IPS-11a (cell line): ENCODE data around the gene TJP2.
"Not testable (repeated sequence)": the region's sequence is repeated elsewhere in the genome, so short reads cannot be mapped to it uniquely, and the experiment has no call there.

Experiments used
- H3K4me3 ChIP-seq: one replicate; pipeline ENCODE4 v1.5.1; 2013; ENCODE audit warnings: low read depth, low read length, control low read depth

Gene TJP2

DNA sequence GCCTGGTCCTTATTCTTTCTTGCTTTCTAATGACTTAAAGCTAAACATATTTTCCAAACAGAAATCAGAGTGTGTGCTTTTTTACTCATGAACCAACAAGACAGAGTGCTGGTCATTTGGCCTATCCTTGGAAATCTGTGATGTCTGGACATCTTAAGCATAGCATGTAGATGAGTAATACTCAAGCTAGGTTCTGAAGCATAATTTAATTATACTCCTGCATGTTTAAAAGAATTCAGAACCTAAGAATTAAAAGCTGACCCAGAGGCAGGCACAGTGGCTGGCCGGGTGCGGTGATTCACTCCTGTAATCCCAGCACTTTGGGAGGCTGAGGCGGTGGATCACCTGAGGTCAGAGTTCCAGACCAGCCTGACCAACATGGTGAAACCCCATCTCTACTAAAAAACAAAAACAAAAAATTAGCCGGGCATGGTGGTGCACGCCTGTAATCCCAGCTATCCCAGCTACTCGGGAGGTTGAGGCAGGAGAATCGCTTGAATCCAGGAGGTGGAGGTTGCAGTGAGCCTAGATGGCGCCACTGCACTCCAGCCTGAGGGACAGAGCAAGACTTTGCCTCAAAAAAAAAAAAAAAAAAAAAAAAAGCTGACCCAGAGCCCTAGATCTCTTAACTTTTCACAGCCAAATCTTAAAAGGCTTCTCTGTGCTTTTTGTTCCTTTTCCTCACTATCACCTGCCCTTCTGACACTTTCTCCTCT is 16.2 kb upstream of the TJP2 start:
- H3K4me3 ChIP-seq: no peak overlapping the region

DNA sequence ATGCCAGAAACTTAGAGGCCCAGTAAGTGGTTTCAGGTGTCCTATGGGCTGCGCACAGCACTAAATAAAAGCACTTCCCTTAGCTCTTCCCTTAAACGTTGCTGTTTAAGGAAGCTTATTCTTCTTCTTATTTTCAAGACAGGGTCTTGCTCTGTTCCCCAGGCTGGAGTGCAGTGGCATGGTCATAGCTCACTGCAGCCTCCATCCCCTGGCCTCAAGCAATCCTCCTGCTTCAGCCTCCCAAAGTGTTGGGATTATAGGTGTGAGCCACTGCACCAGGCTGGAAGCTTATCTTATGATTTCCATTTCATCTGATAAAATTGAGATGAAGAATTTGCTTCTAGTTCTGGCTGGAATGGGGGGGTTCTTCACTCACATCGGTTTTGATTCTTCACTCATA is 15.6 kb upstream of the TJP2 start:
- H3K4me3 ChIP-seq: no peak overlapping the region

GRCh38 chr9:69164573-69164972 is 9.5 kb upstream of the TJP2 start:
- not testable (repeated sequence) for H3K4me3 ChIP-seq

GRCh38 chr9:69165581-69165980 is 8.5 kb upstream of the TJP2 start:
- H3K4me3 ChIP-seq: no peak overlapping the region

- no peak overlapping the region for H3K4me3 ChIP-seq
Observed at GRCh38 chr9:69168709-69169217, 5.3 kb upstream of the TJP2 start.

- no peak overlapping the region for H3K4me3 ChIP-seq
Observed at GRCh38 chr9:69170231-69170630, 3.8 kb upstream of the TJP2 start.

- H3K4me3 ChIP-seq: no peak overlapping the region
Observed at GRCh38 chr9:69171049-69171448, 3.0 kb upstream of the TJP2 start.

DNA sequence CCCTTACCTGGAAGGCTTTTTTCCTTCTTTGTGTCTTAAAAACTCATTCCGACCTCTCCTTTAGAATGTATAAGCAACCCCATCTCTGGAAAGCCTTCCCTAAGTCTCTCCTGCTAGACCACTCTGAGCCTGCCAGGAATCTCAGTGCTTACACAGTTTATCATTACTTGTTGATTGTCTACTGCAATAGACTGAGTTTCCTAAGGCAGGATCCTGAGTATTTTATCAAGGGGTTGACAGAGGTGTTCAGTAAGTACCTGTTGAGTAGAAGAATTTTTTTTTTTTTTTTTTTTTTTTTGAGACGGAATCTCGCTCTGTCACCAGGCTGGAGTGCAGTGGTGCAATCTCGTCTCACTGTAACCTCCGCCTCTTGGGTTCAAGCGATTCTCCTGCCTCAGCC is 2.6 kb upstream of the TJP2 start:
- no peak overlapping the region for H3K4me3 ChIP-seq

DNA sequence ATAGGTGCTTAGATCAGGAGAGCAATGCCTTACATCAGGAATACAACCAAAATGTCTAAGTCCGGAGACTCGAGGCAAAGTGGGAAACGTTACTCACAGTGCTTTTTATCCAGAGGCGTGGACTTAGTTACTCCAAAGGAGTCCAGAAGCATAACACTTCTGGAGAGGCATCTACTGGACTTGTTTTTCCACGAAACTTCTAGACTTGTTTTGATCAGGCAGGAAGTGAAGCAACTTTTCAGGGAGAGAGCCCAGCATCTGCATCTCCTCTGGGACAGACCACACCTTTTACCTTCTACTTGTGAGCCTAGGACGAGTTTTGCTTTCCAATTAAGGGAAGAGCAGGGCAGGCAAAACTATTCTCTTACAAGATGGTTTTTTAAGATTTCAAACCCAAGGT is 1.2 kb upstream of the TJP2 start:
- H3K4me3 ChIP-seq: no peak overlapping the region

- H3K4me3 ChIP-seq: peak overlapping the region; percentile 52
Observed at GRCh38 chr9:69173497-69173890, 583 bp upstream of the TJP2 start.

DNA sequence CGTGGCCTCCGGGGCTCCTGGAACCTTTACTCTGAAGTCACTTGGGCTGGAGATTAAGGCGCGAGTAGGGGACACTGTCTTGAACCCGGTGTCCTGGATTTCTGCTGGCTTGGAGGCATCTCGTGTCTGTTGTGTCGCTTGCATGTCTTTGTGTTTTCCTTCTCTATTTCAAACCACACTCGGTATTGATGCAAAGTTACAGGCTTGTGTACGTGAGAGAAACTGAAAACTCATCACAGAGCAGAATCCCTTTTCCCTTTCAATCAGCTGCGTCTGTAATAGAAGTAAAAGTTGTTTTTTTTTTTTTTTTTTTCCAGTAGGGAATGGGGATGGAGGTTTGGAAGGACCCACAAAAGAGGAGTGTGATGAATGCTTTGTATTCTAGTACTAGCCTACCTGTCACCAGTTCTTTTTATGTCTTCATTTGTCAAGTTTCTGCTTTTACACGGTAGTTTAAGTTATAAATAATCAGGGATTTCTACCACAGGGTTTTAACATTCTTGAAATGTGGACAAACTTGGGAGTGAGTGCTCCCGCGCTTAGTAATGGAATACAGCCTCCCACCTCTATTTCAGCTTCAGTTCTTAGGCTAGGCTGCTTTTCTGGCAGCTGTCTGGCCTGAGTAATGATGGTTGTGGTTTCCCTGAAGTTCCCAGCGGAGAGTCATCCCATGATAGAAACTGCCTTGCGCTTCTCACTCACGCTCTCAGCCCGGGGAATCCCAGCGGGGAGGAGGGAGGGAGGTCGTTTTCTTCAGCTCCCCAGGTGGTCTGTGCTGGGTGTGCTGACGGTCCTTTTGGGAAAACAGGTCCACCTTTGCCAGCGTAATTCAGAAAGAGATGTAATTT is 763 bp downstream of the TJP2 start:
- peak overlapping the region; percentile 52 for H3K4me3 ChIP-seq

DNA sequence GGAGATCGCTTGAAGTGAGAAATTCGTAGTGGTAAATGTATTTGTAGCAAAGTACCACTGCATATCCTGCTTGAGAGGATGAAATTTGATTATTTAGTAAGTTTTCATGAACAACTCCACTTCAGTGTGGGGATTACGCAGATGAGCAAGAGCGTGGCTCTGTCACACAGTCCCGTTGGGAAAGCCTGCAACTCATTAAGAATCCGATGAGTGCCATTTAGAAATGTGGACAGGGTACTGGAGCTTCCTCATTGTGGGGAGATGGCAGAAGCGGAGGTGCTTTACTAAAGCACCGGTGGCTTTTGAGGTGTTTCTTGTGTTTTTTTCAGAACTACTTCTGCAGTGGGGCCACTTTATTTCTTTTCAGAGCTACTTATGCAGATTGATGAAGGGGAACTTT is 1.4 kb downstream of the TJP2 start:
- no peak overlapping the region for H3K4me3 ChIP-seq

GRCh38 chr9:69176471-69177171 is 2.5 kb downstream of the TJP2 start:
- no peak overlapping the region for H3K4me3 ChIP-seq

DNA sequence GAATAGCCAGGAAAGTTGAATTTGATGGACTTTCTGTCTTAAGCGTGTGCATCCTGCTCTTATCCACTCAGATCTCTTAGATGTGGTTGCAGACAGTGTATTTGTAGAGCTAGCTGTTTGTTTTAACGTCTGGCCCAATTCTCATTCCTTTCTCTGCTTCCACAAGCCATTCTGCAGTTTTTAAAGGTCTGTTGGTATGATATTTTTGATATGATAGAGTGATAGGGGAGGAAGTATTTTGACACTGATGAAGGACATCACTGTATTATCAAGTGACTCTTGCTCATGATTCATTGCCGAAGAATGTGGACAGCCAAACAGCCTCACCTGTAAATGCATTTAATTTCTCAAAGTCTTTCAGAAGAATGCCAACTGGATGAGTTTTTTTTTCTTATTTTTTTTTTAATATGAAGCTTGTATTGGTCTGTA is 4.5 kb downstream of the TJP2 start:
- no peak overlapping the region for H3K4me3 ChIP-seq

- no peak overlapping the region for H3K4me3 ChIP-seq
Observed at GRCh38 chr9:69179037-69179436, 5.0 kb downstream of the TJP2 start.

DNA sequence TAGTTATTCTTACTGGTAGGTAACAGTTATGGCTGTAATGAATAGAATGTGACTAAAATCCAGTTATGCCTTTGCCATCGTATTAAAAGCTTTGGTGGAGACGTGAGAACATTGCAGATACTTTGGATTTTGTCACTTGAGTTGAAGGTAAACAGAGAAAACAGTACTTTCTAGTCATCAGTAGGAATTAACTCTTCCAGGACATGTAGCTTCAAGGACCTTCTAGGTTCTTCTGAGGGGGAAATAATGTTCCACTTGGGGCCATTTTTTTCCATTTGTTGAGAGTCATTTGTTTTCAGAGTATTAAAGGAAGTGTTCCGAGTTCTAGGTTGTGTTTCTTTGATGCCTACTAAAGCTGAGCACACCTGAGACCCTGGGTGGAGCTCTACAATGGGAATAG is 6.1 kb downstream of the TJP2 start:
- no peak overlapping the region for H3K4me3 ChIP-seq

GRCh38 chr9:69180670-69181069 is 6.6 kb downstream of the TJP2 start:
- H3K4me3 ChIP-seq: no peak overlapping the region

DNA sequence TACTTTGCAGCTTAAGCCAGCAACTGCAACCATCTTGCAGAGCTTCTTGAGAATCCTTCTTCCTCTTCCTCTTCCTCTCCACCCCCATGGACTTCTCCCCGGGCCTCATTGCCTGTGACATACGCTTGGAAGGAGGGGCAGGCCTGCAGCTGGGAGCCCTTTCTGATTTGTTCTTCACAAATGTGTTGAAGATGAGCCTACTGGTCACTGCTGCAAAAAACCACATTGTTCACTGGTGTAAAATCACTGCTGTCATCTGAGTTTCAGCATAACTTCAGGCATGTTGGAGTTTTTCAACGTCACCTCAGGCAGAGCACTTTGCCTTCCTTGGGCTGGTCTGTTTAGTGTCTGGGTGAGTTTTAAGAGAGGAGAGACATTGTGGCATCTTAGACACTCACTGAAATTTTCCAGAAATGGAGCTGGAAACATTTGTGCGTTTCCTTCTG is 7.9 kb downstream of the TJP2 start:
- H3K4me3 ChIP-seq: no peak overlapping the region

DNA sequence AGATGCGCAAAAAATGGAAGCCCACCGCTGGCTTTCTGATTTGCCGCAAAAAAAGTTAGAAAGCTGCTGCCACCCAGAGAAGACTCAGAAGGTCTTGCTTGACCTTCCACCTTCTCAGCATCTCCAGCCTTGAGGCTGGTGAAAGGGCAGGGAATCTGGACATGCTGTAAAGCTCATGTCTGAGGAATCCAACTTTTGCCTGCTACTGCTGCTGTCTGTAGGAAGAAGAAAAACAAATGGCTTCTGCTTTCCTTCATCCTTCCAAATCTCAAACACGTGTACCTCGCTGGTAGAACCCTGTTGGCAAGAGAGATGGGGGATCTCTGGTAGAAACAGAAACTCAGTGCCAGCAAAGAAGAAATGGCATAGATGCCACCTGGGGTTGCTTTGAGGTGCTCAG is 10.2 kb downstream of the TJP2 start:
- H3K4me3 ChIP-seq: no peak overlapping the region

DNA sequence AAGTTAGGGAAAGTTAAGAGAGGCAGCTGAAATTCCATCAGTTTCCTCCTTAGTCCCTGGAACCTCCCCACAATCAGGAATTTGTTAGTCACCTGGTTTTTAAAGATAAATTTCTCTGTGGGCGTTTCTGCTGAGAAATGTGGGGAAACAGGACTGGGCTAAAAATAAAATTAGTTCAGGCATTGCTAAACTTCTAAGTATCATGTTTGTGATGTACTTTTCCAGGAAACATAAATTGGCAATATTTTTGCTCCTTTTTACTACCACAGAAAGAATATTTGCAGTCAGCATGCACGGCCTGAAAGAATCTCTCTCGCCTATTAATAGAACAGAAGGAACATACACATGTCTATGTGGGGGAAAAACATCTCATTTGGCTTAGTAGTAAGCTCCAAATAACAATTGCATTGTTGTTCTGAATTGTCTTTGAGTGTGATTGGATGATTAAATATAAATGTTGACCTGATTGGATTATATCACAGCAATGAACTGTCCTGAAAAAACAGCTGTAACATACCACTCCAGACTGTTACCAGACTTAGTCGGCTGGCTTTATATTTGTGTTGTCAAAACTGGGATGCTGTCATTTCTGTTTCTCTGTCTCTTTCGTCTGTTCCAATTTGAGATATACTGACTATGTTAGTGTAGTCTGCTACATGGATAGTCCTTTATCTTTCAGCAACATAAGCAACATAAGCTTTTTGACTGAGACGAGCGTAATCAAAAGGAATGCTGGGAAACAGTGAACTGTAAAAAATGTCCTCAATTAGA is 12.9 kb downstream of the TJP2 start:
- H3K4me3 ChIP-seq: no peak overlapping the region

DNA sequence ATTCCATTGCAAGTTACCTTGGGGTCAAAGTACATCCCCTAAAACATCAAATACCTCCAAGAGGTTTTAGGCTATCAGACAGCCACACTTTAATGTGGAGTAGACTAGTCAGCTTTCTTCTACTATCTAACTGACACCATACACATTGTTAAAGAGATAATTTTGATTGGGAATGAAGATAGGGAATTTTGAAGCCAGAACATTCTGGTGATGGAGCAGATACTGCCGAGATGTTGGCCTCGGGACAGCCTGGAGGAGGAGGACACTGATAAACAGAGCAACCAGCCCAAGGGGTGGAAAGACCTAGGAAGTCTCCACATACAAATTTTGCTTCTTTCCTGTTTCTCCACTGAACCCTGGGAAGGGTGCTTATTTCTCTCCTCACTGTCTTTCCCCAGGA is 14.9 kb downstream of the TJP2 start:
- H3K4me3 ChIP-seq: no peak overlapping the region
